Upper lobe of left lung (tissue), 4 donors: ENCODE measurements around the gene PIK3C2G.

ENCODE experiments used
- CTCF ChIP-seq, 6 experiments: fragments of 450-650 bp in 4 of 6; fragments of 200-600 bp in 2 of 6; sonication (generic) in 2 of 6; IDR thresholded peaks; one replicate each; pipeline ENCODE4 v1.5.1; 2016 to 2019; ENCODE audit warnings: antibody characterized with exemption in 6 of 6
- POLR2A ChIP-seq, 4 donors: fragments of 450-650 bp; IDR thresholded peaks; one replicate each; pipeline ENCODE4 v1.5.1; 2016 to 2017; ENCODE audit warnings: antibody characterized with exemption in 4 of 4, mild to moderate bottlenecking in 2 of 4
- POLR2AphosphoS5 ChIP-seq, 2 donors: sonication (generic); formaldehyde crosslinking; IDR thresholded peaks; one replicate each; pipeline ENCODE4 v1.5.1; 2017; ENCODE audit warnings: antibody characterized with exemption in 2 of 2

GRCh38 chr12:18424857-18425256, 163.5 kb downstream of the PIK3C2G start:
- TF ChIP-seq CTCF (IDR thresholded peaks at IDR 0.05) = no peak
- no peak for TF ChIP-seq POLR2AphosphoS5 (IDR thresholded peaks at IDR 0.05)
- TF ChIP-seq POLR2A (IDR thresholded peaks at IDR 0.05) = no peak
